A673 (cell line): ENCODE data around the gene ATP7B. TPM values are rescaled to one million over a fixed set of nuclear protein-coding genes. Genes with fewer than 3 reads are reported as not detected.
"Not testable (repeated sequence)": the region's sequence is repeated elsewhere in the genome, so short reads cannot be mapped to it uniquely, and the experiment has no call there.

Experiments used
- BruUV-seq: library from RNA; stranded (reverse); fragments of 400-500 nt; replicated peaks from 2 replicates; lab custom pipeline; 2021; lab: Mats Ljungman, UMichigan
- CTCF ChIA-PET: fragments of 300-600 bp; sonication (Branson Sonifier 250); formaldehyde crosslinking; loops from one replicate; lab custom pipeline; 2022; ENCODE audit warnings: antibody characterized with exemption; lab: Charles Lee
- POLR2A ChIA-PET: fragments of 300-600 bp; sonication (Branson Sonifier 250); formaldehyde crosslinking; loops from one replicate; lab custom pipeline; 2022; ENCODE audit warnings: antibody characterized with exemption; ENCODE audit not compliant: low non-redundant PET; lab: Charles Lee
- DNase-seq: peaks from one replicate; pipeline ENCODE4 v3.0.0-alpha.2; 2015; ENCODE audit warnings: low spot score
- H3K27ac ChIP-seq: fragments of 200-600 bp; sonication (generic); 2 replicates; pipeline ENCODE4 v1.5.1; 2016; ENCODE audit warnings: mixed run types, low read depth, mild to moderate bottlenecking, mixed read lengths, antibody characterized with exemption, low read length; ENCODE audit not compliant: poor library complexity, severe bottlenecking
- H3K27me3 ChIP-seq: fragments of 200-600 bp; sonication (generic); replicated peaks from 2 replicates; pipeline ENCODE4 v1.6.1; 2017; ENCODE audit warnings: mixed run types, low read depth, mild to moderate bottlenecking, mixed read lengths, antibody characterized with exemption, low read length; ENCODE audit not compliant: insufficient read depth, poor library complexity
- H3K36me3 ChIP-seq: fragments of 200-600 bp; sonication (generic); 2 replicates; pipeline ENCODE4 v1.6.1; 2016; ENCODE audit warnings: mixed run types, mild to moderate bottlenecking, mixed read lengths, antibody characterized with exemption, low read length; ENCODE audit not compliant: insufficient read depth, poor library complexity, severe bottlenecking
- H3K4me1 ChIP-seq: fragments of 200-600 bp; sonication (generic); 2 replicates; pipeline ENCODE4 v1.6.1; 2017; ENCODE audit warnings: mixed run types, mild to moderate bottlenecking, mixed read lengths, antibody characterized with exemption, low read length; ENCODE audit not compliant: insufficient read depth, poor library complexity, severe bottlenecking
- H3K4me3 ChIP-seq: fragments of 200-600 bp; sonication (generic); 2 replicates; pipeline ENCODE4 v1.5.1; 2016; ENCODE audit warnings: low read depth, mixed run types, mild to moderate bottlenecking, mixed read lengths, low read length; ENCODE audit not compliant: poor library complexity, severe bottlenecking
- H3K9me3 ChIP-seq: fragments of 200-600 bp; sonication (generic); 2 replicates; pipeline ENCODE4 v1.6.1; 2016; ENCODE audit warnings: mixed run types, low read depth, mild to moderate bottlenecking, mixed read lengths, antibody characterized with exemption, low read length; ENCODE audit not compliant: poor library complexity, severe bottlenecking
- CTCF ChIP-seq: fragments of 300-800, 200-600 bp; sonication (generic); conservative IDR thresholded peaks from 2 replicates; pipeline ENCODE4 v1.5.1; 2017; ENCODE audit warnings: low read depth, mild to moderate bottlenecking, antibody characterized with exemption, low read length, moderate library complexity, mixed read lengths
- EZH2 ChIP-seq: fragments of 200-600 bp; sonication (generic); IDR thresholded peaks from 2 replicates; pipeline ENCODE4 v1.6.1; 2017; ENCODE audit warnings: borderline replicate concordance, low read depth, mild to moderate bottlenecking, mixed read lengths, antibody characterized with exemption, low read length; ENCODE audit not compliant: poor library complexity, severe bottlenecking
- intact Hi-C: fragments of 100-400 bp; cut with micrococcal nuclease; formaldehyde crosslinking; loops from one replicate; pipeline ENCODE4 v1.10.0; 2022; ENCODE audit not compliant: unreplicated experiment
- total RNA-seq: library from RNA; stranded (reverse); gene quantifications from 2 replicates; pipeline ENCODE4 v1.2.3, GENCODE V29; 2021

ATP7B gene
- total RNA-seq, 1 experiment from 2014 or later: 2.9 TPM

GRCh38 chr13:52036037-52036436 lies 24.8 kb upstream of the ATP7B start:
- H3K4me1 ChIP-seq: no peaks in the 10 kb centered on the region
- DNase-seq: no peak
- intact Hi-C loops: no loop called here
- BruUV-seq: no TSS peak
- no peak overlapping the region for H3K27ac ChIP-seq
- no peaks in the 10 kb centered on the region for H3K36me3 ChIP-seq
- no peak overlapping the region for H3K4me3 ChIP-seq
- CTCF ChIA-PET: no interaction called here
- no peaks in the 10 kb centered on the region for H3K27me3 ChIP-seq
- POLR2A ChIA-PET: no interaction called here
- H3K9me3 ChIP-seq: no peaks in the 10 kb centered on the region
- TF ChIP-seq CTCF (no peak), EZH2 (no peak)

DNA sequence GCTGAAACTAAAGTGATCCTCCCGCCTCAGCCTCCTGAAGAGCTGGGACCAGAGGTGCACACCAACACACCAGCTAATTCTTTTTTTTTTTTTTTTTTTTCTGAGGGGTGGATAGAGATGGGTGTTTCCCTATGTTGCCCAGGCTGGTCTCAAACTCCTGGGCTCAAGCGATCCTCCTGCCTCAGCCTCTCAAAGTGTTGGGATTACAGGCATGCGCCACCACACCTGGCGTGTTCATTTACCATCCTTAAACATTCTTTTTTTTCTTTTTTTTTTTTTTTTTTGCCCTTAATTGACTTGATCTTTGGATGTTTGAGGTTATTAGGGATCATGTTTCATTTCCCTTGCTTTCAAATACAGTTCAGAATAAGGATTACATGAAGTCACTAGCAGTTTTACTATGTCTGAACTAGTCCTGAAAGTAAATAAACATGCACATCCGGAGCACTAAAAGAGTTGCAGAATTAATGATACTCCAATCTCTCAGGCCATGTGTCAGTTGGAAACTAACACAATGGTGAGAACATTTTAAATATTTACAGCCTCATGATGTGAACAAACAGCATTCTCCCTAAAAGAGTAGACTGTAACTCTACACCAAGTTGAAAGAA lies 23.5 kb upstream of the ATP7B start:
- DNase-seq: no peak
- no peak overlapping the region for H3K27ac ChIP-seq
- ChIA-PET CTCF (interaction anchor here (0.6 kb wide), 1 partner anchor 8 kb away, joined by 3 read pairs; no protein-coding TSS in a partner anchor), POLR2A (interaction anchor here (0.5 kb wide), 1 partner anchor 37 kb away, joined by 4 read pairs; no protein-coding TSS in a partner anchor)
- TF ChIP-seq CTCF (no peak), EZH2 (no peak)
- H3K4me1 ChIP-seq: no peaks in the 10 kb centered on the region
- no TSS peak for BruUV-seq
- no peaks in the 10 kb centered on the region for H3K36me3 ChIP-seq
- no peaks in the 10 kb centered on the region for H3K27me3 ChIP-seq
- no peaks in the 10 kb centered on the region for H3K9me3 ChIP-seq
- no peak overlapping the region for H3K4me3 ChIP-seq
- intact Hi-C loops: no loop called here

GRCh38 chr13:52033039-52033438 lies 21.8 kb upstream of the ATP7B start:
- no peak for DNase-seq
- Histone ChIP-seq H3K27me3 (no peaks in the 10 kb centered on the region), H3K36me3 (no peaks in the 10 kb centered on the region), H3K4me1 (no peaks in the 10 kb centered on the region), H3K9me3 (no peaks in the 10 kb centered on the region), H3K27ac (no peak overlapping the region), H3K4me3 (no peak overlapping the region)
- ChIA-PET POLR2A (no interaction called here), CTCF (no interaction called here)
- BruUV-seq: no TSS peak
- intact Hi-C loops: no loop called here
- TF ChIP-seq EZH2: no peak
- no peak for TF ChIP-seq CTCF

GRCh38 chr13:52030401-52030800 lies 19.2 kb upstream of the ATP7B start:
- BruUV-seq, POLR2A ChIA-PET, H3K9me3 ChIP-seq: not testable (repeated sequence)

More at GRCh38 chr13:52030401-52030800, 19.2 kb upstream of the ATP7B start:
- CTCF ChIA-PET, H3K4me1 ChIP-seq, H3K36me3 ChIP-seq, H3K27ac ChIP-seq, intact Hi-C loops, DNase-seq, H3K4me3 ChIP-seq, H3K27me3 ChIP-seq: not testable (repeated sequence)
